ENCODE measurements around the gene UBL4A.

Gene UBL4A

DNA sequence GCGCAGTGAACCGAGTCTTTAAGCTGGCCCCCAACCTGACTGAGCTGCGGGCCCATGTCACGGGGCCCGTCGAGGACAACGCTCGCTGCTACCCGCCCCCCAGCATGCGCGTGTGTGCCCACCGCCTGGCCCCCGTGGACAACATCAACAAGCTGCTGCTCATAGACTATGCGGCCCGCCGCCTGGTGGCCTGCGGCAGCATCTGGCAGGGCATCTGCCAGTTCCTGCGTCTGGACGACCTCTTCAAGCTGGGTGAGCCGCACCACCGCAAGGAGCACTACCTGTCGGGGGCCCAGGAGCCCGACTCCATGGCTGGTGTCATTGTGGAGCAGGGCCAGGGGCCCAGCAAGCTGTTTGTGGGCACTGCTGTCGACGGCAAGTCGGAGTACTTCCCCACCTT is 26.1 kb downstream of the UBL4A start:
- no peak for DNase-seq

GRCh38 chrX:154459832-154460231 is 26.6 kb downstream of the UBL4A start:
- DNase-seq = no peak

DNA sequence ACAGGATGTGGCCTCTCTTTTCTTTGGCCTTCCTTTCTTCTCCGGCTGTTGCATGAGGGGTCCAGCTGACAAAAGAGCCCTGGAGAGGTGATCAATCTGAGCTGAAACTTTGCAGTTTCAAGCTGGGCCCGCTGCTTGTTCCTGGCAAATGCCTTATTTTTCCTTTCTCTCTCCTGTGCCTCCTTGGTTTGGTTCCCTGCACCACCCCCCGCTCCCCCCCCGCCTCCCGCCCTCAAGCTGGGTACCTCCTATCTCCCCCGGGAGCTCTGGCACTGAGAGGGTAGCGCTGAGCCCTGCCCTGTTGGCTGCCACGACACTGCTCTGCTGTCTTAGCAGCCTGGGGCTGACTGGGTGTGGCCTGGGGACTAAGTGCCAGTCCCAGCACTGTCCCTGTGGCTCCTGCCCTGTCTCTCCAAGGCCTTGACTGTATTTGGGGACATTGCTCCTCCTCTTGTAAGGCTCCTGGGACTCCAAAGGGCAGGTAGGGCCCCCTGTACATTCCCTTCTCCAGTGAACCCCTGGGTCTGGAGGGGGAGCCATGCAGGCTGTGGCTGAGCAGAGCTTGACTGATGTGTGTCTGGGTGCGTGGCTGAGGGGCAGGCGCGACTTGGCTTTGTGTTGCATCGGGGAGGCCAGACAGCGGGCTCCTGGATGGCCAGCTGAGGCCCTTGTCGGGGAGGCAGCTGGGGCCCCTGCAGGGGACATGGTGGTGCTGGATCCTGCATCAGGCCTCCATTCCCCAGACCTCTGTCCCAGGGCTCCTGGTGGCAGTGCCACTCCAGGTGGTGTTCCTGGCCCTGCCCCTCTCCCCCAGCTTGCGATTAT is 27.2 kb downstream of the UBL4A start:
- DNase-seq = peak; percentile 4

DNA sequence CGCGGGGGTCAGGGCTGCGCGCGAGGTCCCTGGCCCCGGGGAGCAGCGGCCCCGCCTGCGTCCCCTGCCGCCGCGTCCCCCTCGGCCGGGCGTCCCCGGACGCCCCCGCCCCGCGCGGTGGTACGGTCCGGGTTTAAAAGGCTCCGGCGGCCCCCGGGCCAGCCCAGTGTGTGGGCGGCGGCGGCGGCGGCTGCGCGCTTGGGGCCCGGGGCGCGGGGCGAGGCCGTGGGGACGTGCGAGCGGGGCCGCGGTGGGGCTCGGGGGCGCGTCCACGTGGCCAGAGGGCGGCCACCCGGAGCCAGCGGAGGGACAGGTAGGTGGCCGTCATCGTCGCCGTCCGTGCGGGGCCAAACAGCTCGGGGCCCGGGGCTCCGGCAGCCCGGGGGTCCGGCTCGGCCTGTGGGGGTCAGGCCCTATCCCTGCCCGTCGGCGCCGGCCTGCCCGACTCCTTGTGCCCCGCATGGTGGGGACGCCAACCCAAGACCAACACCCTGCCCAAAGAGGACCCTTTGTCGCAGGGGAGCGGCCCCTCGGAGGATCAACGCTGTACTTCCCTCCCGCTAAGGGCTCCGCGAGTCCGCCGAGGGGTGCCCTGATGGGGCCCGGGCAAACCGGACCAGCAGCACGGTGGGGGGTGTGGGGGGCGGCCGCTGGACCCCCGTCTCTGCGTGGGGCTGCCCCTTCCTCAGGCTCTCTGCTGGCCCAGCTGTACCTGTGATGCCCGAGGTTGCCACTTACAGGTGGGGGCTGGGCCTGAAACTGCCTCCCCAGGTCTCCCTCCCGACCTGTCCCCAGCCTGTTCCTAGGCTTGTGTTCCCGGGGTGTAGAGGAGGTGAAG is 28.1 kb downstream of the UBL4A start, which contains the start of gene PLXNA3:
Gene PLXNA3 (plus strand): TSS at position 166 of the 838 bp plus-strand sequence. CDS start 1,903 bp downstream, outside the sequence.
- peak; percentile 48 for DNase-seq

DNA sequence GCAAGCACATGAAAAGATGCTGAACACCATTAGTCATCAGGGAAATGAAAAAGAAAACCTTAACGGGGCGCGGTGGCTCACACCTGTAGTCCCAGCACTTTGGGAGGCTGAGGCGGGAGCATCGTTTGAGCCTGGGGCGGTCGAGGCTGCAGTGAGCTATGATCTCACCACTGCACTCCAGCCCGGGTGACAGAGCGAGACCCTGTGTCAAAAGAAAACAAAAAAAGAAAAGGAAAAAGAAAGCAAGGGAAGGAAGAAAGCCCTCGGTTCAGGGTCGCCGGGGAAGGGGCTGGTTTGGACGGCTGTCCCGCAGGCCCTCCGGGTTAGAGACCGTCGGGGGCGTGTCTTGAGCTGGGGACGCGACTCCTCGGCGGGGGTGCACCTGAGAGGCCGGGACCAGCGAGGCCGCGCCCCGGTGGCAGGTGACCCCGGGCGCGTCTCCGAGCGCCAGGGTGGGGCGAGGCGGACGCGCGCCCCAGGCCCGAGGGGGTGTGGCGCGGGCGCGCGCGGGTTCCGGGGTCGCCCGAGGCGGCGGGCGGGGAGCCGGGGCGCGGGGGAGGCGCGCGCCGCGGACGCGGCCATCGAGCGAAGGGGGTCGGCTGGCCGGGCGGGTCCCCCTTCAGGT is 28.8 kb downstream of the UBL4A start:
- DNase-seq = peak; percentile 30

DNA sequence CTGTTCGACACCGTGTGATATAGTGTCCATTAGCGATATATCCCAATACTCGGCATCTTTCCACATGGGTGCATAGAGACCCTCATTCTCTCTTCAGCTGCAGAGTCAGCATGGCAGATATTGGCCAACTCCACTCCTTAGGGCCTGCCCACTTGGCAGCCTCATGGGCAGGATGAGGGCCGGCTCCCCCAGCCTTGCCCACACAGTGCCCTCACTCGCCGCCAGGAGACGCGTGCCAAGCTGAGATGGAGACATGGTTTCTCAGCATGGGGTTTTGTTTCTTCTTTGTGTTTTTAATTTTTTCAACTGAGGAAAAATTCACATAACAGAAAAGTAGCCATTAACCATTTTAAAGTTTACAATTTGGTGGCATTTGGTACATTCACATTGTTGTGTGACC is 33.6 kb downstream of the UBL4A start:
- DNase-seq = no peak

DNA sequence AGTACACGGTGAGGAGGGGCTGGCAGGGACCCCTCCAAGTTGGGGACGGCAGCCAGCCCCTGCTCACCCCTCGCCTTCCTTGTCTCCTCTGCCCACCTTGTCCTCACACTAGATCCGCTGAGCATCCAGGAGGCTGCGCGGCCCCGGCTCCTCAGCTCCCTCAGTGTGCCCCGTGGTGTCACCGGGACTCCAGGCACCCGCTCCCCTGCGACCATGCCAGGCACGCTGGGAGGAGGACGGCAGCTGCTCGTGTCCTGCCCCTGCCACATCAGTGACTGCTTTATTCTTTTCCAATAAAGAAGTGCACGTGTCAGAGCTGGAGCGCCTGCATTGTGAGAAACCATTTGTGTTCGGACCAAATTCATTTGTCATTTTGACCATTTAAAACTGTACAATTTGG is 36.1 kb downstream of the UBL4A start:
- DNase-seq = no peak

DNA sequence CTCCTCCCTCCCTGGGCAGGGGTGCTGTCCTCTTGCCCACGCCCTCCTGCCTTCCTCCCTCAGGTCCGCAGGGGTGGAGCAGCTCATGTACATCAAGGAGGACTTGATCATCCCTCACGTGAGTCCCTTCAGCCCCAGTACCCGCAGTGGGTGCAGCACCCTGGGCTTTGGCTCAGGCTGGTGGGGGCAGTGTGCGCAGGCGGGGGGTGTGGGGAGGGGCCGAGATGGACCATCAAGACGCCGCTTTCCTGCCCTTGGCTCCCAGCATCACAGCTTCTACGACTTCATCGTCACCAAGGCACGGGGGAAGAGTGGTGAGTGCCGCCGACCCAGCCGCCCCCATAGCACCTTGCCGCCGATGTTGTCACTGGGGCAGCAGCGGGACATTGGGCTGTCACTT is 36.8 kb downstream of the UBL4A start:
- DNase-seq = no peak

GRCh38 chrX:154448484-154448883 is 37.9 kb downstream of the UBL4A start:
- no peak for DNase-seq

GRCh38 chrX:154446430-154446829 is 40.0 kb downstream of the UBL4A start:
- no peak for DNase-seq

DNA sequence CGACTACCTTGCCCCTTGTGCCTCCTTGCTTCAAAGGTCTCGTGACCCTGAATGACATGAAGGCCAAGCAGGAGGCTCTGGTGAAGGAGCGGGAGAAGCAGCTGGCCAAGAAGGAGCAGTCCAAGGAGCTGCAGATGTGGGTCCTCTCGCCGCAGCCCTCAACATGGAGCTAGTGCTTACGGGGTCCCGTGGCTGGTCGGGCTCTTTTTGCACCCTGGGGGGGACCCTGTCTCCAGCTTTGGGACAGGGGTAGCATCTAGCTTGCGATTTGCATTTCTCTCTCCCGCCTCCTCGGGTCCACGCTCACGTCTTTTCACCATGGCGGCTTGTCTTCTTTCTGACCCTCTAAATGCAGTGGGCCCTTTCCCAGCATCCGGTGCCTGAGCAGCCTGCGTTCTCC is 40.6 kb downstream of the UBL4A start:
- DNase-seq = no peak

- DNase-seq = no peak
Observed at GRCh38 chrX:154444755-154445246, 41.6 kb downstream of the UBL4A start.

- DNase-seq = peak; percentile 47
Observed at GRCh38 chrX:154443992-154444754, 42.2 kb downstream of the UBL4A start, which contains the start of gene FAM50A. Gene FAM50A, plus strand, starts transcription at chrX:154444141. Its CDS starts 95 bp downstream, at chrX:154444236.

DNA sequence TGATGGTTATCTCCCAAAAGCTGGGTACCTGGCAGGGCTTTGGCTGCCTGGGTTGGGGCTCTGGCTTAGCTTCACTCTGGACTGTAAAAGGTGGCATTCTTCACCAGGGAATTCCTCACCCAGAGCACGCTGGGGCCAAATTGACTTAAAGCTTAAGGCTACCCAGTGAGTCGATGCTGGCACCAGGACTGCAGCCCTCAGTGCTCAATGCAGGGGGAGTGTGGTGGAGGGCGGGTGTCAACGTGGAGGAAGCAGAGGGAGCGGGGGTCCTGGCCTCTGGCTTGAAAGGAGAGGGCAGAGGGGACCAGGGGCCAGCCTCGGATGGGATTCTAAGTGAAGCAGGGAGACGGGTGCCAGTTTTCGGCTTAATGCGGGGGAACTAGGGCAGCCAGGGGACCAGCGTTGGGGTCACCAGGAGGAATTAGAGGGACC is 42.9 kb downstream of the UBL4A start:
- no peak for DNase-seq

GRCh38 chrX:154441984-154442707 is 44.3 kb downstream of the UBL4A start:
- DNase-seq = no peak

DNA sequence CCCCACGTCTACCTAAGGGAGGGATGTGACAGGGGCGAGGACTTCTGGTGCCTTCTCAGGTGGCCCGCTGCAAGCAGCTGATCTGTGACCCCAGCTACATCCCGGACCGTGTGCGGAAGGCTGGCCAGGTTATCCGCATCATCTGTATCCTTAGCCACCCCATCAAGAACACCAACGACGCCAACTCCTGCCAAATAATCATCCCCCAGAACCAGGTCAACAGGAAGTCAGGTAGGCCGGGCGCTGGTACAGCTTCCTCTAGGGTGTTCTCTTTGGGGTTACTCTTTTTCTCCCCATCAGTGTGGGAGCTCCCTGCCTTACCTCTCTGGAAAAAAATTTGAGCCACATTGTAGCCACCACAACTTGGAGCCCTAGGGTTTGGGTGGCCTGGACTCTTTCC is 44.9 kb downstream of the UBL4A start:
- DNase-seq = no peak

- DNase-seq = no peak
Observed at GRCh38 chrX:154440623-154441357, 45.6 kb downstream of the UBL4A start.

- no peak for DNase-seq
Observed at GRCh38 chrX:154439841-154440240, 46.6 kb downstream of the UBL4A start.

DNA sequence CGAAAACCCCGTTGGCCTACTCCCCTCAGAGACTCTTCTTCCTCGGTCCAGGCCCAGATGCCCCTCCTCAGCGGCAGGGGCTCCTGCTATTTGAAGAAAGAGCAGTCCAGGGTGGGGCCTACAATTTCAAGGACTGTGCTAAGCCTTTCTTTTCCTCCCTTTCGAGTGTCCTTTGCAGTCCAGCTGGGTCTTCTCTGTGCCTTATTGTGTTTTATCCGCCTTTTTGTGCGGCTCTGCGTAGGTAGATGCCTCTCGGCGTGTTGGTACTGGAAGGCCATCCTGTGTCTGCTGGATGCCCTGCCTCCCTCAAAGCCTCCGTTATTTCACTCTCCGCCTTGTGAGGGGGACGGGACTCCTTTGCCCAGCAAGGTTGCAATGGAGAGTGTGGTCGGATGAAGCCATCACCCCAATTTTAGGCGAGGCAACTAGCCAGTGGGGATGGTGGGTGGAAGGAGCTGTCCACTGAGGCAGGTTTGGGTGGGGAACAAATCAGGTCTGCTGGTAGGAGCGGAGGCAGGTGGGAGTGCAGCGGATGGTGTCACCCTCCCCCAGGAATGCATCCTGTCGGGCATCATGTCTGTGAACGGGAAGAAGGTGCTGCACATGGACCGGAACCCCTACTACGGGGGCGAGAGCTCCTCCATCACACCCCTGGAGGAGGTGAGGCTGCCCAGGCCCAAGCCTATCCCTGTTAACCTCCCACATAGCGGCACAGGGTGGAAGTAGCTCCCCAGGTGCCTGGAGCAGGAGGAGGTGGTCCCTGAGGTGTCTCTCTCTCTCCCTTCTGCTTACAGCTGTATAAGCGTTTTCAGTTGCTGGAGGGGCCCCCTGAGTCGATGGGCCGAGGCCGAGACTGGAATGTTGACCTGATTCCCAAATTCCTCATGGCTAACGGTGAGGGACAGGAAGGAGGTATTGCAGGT is 48.2 kb downstream of the UBL4A start:
- DNase-seq = no peak

Data from fibroblast of skin of right quadriceps (primary cell).